Muscle of leg (tissue), 11 donors: ENCODE measurements around the gene ORAI2. TPM values are rescaled to one million over a fixed set of nuclear protein-coding genes. Genes with fewer than 3 reads are reported as not detected.
"Not testable (repeated sequence)": the region's sequence is repeated elsewhere in the genome, so short reads cannot be mapped to it uniquely, and the experiment has no call there.

Source experiments
- DNase-seq: peaks from one replicate; pipeline ENCODE4 v3.0.0; 2013
- H3K27ac ChIP-seq: one replicate; pipeline ENCODE4 v1.5.1; 2013; ENCODE audit warnings: mild to moderate bottlenecking, low read length, control low read depth
- H3K27me3 ChIP-seq: one replicate; pipeline ENCODE4 v1.6.1; 2013; ENCODE audit warnings: low read length; ENCODE audit not compliant: control insufficient read depth, insufficient read depth
- H3K36me3 ChIP-seq: one replicate; pipeline ENCODE4 v1.6.1; 2013; ENCODE audit warnings: low read length; ENCODE audit not compliant: control insufficient read depth, insufficient read depth
- H3K4me1 ChIP-seq: one replicate; pipeline ENCODE4 v1.6.1; 2013; ENCODE audit warnings: low read length; ENCODE audit not compliant: control insufficient read depth, insufficient read depth
- H3K4me3 ChIP-seq: one replicate; pipeline ENCODE4 v1.5.1; 2013; ENCODE audit warnings: low read length, control low read depth
- H3K9me3 ChIP-seq: replicated peaks from 2 replicates; pipeline ENCODE4 v1.6.1; 2013; ENCODE audit warnings: low read depth, low read length; ENCODE audit not compliant: control insufficient read depth
- WGBS: methylation state at CpG from one replicate; pipeline ENCODE4 v1.1.5; 2013; ENCODE audit warnings: missing lambda C conversion rate; ENCODE audit not compliant: insufficient coverage; 5-methylcytosine and 5-hydroxymethylcytosine counted together
- polyA plus RNA-seq, 8 donors: library from polyadenylated mRNA; unstranded; fragments of 120-200 nt; gene quantifications; one replicate each; pipeline versions ENCODE4 v1.2.1 to v1.2.3, GENCODE V29; 2013; ENCODE audit warnings: inconsistent platforms in 1 of 8, low replicate concordance in 1 of 8; ENCODE audit not compliant: insufficient read length in 8 of 8, insufficient read depth in 1 of 8
- total RNA-seq: library from RNA; stranded (reverse); fragments of 120-200 nt; gene quantifications from one replicate; pipeline ENCODE4 v1.2.4, GENCODE V29; 2013

Gene ORAI2
- total and polyA plus RNA-seq, 9 donors, result 7.0 to 17.8 (median 11.5) TPM

DNA sequence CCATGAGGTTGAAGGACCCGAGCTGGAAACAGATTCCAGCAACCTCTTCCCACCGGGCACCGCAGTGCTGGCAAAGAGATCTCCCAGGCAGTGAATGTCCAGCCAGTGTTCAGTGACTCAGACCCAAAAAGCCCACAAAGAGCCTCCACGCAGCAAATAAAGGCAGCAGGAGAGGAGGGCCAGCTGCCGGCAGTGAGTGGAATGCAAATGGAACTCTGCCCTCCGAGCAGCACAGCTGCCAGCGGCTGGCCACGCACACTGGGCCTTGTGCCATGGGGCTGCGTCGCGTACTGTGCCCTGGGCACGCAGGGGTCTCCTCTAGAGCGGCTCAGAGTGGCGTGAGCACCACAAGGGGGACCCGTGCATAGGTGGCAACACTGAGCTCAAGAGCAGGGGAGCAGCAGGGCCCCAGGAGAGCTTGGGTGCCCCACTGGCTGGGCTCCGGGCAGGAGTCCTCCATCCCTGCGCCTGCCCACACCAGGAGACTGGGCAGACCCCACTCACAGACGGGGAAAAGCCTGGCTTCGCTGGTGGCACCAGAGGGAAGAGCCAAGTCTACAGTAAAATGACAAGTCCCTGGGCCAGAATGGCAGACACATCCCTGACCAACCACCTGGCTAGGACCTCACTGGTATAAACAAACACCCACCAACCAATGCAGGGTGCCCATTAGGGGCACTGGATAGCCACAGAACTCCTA is 41.5 kb downstream of the ORAI2 start:
- H3K4me3 ChIP-seq, H3K27me3 ChIP-seq, DNase-seq, H3K9me3 ChIP-seq, H3K27ac ChIP-seq, H3K4me1 ChIP-seq: not testable (repeated sequence)
- WGBS, result no CpG with 5 or more reads among the region's 19 CpGs
- peaks cover 27% of the 10 kb centered on the region for H3K36me3 ChIP-seq

DNA sequence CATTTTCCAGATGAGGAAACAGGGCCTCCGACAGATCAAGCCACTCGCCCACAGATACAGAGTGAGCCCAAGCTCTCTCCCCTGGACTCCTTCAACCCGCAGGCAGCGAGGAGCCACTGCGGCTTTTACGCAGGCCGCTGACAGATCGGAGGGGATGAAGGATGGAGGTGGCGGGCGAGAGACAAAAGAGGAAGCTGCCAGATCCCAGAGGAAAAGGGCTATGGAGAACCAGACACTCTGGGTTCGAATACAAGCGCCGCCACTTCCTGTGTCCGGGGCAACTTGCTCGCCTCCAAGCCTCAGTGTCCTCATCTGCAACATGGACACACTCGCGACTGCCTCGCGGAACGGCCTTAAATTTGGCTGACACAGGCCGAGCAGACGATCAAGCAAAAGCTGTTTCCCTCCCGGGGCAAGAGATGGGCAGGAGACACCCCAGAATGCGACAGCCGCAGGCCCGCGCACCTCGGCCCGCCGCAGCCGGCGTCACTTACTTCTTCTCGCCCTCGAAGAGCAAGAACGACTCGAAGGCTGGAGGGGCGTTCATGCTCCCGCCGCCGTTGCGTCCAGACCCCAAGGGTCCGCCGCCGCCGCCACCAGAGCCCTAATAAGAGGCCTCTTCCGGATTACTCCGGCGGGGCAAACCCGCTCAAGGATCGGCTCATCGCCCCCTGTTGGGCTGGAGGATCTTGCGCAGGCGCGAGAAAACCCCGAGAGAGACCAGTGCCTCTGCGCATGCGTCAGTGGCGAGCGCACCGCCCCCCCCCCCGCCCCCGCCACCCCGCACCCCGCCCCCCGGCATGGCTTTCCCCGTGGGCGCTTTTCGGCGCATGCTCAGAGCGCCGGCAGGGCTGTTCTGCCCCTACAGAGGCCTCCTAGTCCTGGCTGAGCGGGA is 45.2 kb downstream of the ORAI2 start, which contains the start of gene POLR2J:
Gene POLR2J (minus strand): TSS at position 609 of the 895 bp plus-strand sequence. CDS start 62 bp downstream, at position 547.
- not testable (repeated sequence) for H3K27ac ChIP-seq, H3K9me3 ChIP-seq, H3K36me3 ChIP-seq, H3K27me3 ChIP-seq, H3K4me1 ChIP-seq
- peak within 1 kb of the TSS; percentile 43 for H3K4me3 ChIP-seq
- DNase-seq, result peak; percentile 94
- 0% methylated on average over 11 of the region's 72 CpGs for WGBS

DNA sequence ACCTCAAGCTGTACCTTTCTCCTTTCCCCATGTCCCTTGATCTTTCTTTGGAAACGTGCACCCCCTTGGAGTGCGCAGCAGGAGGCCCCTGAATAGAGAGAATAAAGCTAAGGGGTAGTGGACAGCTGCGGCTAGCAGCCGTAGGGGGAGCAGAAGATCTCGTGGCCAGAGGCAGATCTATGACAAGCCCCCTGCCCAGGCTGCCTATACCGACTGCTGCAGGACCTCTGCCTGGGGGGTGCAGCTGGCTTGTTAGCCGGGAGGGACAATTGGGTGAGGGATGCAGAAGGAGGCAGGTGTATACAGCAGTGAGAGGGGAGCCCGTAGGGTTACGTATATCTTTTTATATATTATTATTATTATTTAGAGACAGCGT is 45.8 kb downstream of the ORAI2 start:
- H3K36me3 ChIP-seq, H3K27me3 ChIP-seq, H3K4me3 ChIP-seq, H3K27ac ChIP-seq, H3K4me1 ChIP-seq, DNase-seq, H3K9me3 ChIP-seq: not testable (repeated sequence)
- WGBS, result no CpG with 5 or more reads among the region's 10 CpGs

DNA sequence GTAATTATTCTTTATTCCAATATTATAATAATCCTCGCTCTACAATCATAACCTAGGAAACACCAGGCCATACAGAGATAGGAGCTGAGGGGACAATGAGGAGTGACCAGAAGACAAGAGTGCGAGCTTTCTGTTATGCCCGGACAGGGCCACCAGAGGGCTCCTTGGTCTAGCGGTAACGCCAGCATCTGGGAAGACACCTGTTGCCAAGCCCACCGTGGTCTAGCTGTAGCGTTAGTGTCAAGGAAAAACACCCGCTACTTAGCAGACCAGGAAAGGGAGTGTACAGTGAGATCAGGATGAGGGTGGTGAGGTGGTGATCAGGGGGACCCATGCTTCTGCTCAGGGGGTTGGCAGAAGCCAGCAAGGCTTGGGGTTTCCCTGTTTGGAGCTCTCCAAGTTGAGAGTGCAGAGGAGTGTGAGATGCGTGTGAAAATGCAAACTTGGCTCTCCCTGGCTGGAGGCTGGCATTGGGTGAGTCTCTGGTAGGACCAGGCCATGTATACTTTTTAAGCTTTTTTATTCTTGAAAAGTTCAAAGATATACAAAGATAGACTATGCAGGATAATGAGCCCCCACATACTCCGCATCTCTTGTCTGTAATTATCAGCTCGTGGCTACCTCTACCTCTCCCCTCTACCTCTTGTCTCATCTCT is 46.7 kb downstream of the ORAI2 start:
- WGBS, result no CpG with 5 or more reads among the region's 11 CpGs
- H3K27me3 ChIP-seq, H3K4me3 ChIP-seq, DNase-seq, H3K9me3 ChIP-seq, H3K4me1 ChIP-seq, H3K36me3 ChIP-seq, H3K27ac ChIP-seq: not testable (repeated sequence)

DNA sequence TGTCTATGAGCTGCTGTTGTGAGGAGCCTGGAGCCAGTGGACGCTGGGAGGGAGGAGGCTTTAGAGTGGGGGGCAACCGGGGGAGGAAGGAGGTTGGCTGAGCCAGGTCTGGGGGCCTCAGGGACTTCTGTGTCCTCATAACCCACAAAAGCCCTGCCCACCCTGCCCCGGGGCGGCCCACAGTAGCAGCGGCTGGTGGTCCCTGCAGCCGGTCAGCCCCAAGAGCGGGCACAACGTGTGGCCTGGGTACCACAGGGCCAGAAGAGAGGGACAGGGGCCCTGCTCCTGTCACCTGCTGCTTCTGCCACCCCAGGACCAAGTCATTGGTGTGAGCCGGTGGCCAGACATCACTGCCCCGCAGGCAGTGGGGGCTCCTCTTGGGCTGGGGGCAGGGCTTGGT is 48.6 kb downstream of the ORAI2 start:
- not testable (repeated sequence) for H3K36me3 ChIP-seq, H3K4me1 ChIP-seq, DNase-seq, H3K4me3 ChIP-seq, H3K9me3 ChIP-seq, H3K27me3 ChIP-seq, H3K27ac ChIP-seq
- WGBS, result no CpG with 5 or more reads among the region's 10 CpGs

DNA sequence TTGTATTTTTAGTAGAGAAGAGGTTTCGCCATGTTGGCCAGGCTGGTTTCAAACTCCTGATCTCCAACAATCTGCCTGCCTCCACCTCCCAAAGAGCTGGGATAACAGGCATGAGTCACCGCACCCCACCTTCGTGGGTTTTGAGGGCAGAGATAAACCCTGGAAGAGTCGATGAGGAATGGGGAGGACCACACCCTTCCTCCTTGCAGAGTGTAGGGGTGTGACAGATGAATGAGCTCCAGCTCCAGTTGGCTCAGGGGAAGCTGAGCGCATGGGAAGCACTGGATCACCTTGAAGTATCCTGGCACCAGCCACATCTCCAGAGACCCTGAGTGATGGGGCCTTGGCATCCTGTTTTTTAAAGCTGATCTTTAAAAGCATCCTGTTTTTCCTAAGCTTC is 50.9 kb downstream of the ORAI2 start:
- not testable (repeated sequence) for H3K27me3 ChIP-seq, H3K4me1 ChIP-seq, H3K9me3 ChIP-seq, H3K36me3 ChIP-seq, H3K27ac ChIP-seq, DNase-seq, H3K4me3 ChIP-seq
- no CpG with 5 or more reads among the region's 5 CpGs for WGBS

DNA sequence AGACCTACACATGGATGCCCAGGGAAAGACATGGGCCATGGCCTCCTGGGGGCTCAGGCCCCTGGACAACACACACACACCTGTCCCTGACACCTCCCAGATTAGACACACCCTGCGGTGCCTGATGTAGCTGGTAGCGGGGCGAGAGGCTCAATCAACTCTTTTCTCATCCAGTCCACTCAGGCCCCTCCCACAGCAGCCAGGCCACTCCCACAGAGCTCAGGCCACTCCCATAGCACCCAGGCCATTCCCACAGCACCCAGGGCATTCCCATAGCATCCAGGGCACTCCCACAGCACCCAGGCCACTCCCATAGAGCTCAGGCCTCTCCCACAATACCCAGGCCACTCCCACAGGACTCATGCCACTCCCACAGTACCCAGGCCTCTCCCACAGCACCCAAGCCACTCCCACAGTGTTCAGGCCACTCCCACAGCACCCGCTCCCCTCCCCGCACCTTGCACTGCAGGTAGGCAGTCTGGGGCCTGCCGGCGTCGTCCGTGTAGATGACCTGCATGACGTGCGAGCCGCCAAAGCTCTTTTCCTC is 57.2 kb downstream of the ORAI2 start:
- H3K27ac ChIP-seq, DNase-seq, H3K4me1 ChIP-seq, H3K27me3 ChIP-seq, H3K36me3 ChIP-seq, H3K4me3 ChIP-seq, H3K9me3 ChIP-seq: not testable (repeated sequence)
- WGBS, result no CpG with 5 or more reads among the region's 12 CpGs

DNA sequence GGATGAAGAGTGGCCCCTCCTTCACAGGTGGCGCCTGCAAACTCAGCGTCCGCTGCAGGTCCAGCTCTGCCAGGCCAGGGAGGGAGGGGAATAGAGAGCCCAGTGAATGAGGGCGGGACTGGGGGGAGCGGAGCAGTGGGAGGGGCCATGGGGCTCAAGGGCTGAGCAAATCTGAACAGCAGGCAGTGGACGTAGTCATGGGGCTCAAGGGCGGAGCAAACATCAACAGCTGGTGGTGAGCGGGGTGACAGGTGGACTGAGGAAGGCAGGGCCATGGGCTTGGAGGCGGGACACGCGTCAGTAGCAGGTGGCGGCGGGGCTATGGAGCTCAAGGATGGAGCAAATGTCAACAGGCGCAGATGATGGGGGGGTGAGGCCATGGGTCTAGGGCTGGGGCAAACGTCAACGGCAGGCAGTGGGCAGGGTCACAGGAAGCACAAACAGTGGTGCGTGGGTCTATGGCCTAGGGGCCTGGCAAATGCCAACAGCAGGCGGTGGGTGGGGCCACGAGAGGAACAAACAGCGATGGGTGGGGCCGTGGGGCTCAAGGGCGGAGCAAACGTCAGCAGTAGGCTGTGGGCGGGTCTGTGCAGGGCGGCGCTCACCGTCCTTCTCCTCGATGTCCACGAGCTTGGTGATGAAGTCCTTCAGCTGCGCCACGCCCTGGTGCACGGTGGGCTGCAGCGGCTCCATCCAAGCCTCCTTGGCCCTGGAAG is 60.0 kb downstream of the ORAI2 start:
- no CpG with 5 or more reads among the region's 33 CpGs for WGBS
- H3K4me1 ChIP-seq, H3K4me3 ChIP-seq, H3K9me3 ChIP-seq, H3K27ac ChIP-seq, H3K36me3 ChIP-seq, DNase-seq, H3K27me3 ChIP-seq: not testable (repeated sequence)

DNA sequence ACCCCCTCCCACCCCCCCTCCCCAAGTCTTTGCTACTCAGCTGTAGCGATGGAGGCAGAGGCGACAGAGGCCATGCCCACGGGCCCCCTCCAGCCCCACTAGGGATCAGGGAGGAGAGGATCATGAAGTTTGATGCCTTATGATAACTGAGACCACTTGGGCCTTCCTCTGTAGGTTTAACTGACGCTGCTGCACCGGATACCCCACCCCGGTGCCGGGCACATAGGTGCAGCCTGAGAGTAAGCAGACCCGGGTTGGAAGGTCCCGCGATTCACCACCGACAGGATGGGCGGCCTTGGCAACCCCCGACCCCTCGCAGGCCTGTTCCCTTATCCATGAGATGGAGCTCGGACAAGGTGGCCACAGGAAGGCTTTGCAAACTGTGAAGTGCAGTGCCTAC is 60.7 kb downstream of the ORAI2 start:
- H3K36me3 ChIP-seq, H3K27me3 ChIP-seq, H3K4me3 ChIP-seq, H3K9me3 ChIP-seq, H3K4me1 ChIP-seq, DNase-seq, H3K27ac ChIP-seq: not testable (repeated sequence)
- no CpG with 5 or more reads among the region's 15 CpGs for WGBS
